ENCODE data around the gene MYLIP. TPM values are rescaled to one million over a fixed set of nuclear protein-coding genes. Genes with fewer than 3 reads are reported as not detected.

The MYLIP gene
- total RNA-seq, 4 donors from 2014 or later: 25.9 to 53.0 (median 36.5) TPM

- H3K4me3 ChIP-seq: no peak overlapping the region
- H3K27ac ChIP-seq: no peak overlapping the region
- H3K36me3 ChIP-seq: no peaks in the 10 kb centered on the region
- TF ChIP-seq POLR2A (IDR thresholded peaks at IDR 0.05): no peak
- no peak for TF ChIP-seq POLR2AphosphoS5 (IDR thresholded peaks at IDR 0.05)
- no peak for TF ChIP-seq EP300 (IDR thresholded peaks at IDR 0.05)
- no peak for TF ChIP-seq CTCF (IDR thresholded peaks at IDR 0.05)
- H3K9me3 ChIP-seq: no peaks in the 10 kb centered on the region
- WGBS: 82% methylated on average over 14 of the region's 14 CpGs
- no peaks in the 10 kb centered on the region for H3K27me3 ChIP-seq
- DNase-seq (ENCODE audit: low spot score in 2 of 2): no peak
- peaks cover 15% of the 10 kb centered on the region for H3K4me1 ChIP-seq
Measured at GRCh38 chr6:16196260-16196983, 67.5 kb downstream of the MYLIP start.

- WGBS: 65% methylated on average over 11 of the region's 19 CpGs
- Histone ChIP-seq H3K4me1 (peaks cover 15% of the 10 kb centered on the region), H3K36me3 (no peaks in the 10 kb centered on the region), H3K4me3 (no peak overlapping the region), H3K9me3 (no peaks in the 10 kb centered on the region), H3K27ac (no peak overlapping the region), H3K27me3 (no peaks in the 10 kb centered on the region)
- no peak for DNase-seq (ENCODE audit: low spot score in 2 of 2)
- no peak for TF ChIP-seq POLR2AphosphoS5 (IDR thresholded peaks at IDR 0.05)
- no peak for TF ChIP-seq EP300 (IDR thresholded peaks at IDR 0.05)
- TF ChIP-seq POLR2A (IDR thresholded peaks at IDR 0.05): no peak
- TF ChIP-seq CTCF (IDR thresholded peaks at IDR 0.05): no peak
Measured at GRCh38 chr6:16196984-16197546, 68.2 kb downstream of the MYLIP start.

Other genes starting within 250 kb of the MYLIP start
- 10 to 100 TPM in 2 of 4 donors, 1 to 10 TPM in 2; 4.9 to 16.4 (median 12.9) TPM for gene GMPR, start 109.5 kb downstream of the MYLIP start, total RNA-seq